ENCODE results near the gene NIPA2. TPM values are rescaled to one million over a fixed set of nuclear protein-coding genes. Genes with fewer than 3 reads are reported as not detected.

Gene NIPA2
- total RNA-seq, 2 donors from 2014 or later, result 72.2 to 99.5 TPM

DNA sequence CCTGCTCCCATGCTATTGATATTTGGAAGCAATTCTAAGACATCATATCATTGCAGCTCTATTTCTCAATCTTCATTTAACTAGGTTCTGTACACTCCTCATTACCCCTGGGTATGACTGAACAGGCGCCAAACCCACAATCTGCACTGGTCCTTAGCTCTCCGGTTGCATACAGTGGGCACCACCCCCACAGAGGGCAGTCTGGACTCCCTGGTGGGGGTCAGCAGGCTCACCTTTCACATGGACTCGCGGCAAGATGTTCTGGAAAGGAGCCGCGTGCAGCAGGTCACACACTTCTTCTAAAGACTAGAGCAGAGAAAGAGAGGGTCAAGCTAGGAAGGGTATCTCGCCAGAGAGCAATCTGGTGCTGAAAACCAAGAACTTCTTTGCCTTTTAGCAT, 36.5 kb downstream of the NIPA2 start:
- Histone ChIP-seq H3K9ac (ENCODE audit: low read depth in 2 of 2, low read length in 2 of 2) (no peak overlapping the region), H3K27ac (no peak overlapping the region), H3K27me3 (no peaks in the 10 kb centered on the region), H3K4me3 (no peak overlapping the region), H3K9me3 (no peaks in the 10 kb centered on the region), H3K4me1 (no peaks in the 10 kb centered on the region), H3K36me3 (no peaks in the 10 kb centered on the region)
- intact Hi-C loops (cut with DNase I), result no loop called here
- TF ChIP-seq, protein P1, sequence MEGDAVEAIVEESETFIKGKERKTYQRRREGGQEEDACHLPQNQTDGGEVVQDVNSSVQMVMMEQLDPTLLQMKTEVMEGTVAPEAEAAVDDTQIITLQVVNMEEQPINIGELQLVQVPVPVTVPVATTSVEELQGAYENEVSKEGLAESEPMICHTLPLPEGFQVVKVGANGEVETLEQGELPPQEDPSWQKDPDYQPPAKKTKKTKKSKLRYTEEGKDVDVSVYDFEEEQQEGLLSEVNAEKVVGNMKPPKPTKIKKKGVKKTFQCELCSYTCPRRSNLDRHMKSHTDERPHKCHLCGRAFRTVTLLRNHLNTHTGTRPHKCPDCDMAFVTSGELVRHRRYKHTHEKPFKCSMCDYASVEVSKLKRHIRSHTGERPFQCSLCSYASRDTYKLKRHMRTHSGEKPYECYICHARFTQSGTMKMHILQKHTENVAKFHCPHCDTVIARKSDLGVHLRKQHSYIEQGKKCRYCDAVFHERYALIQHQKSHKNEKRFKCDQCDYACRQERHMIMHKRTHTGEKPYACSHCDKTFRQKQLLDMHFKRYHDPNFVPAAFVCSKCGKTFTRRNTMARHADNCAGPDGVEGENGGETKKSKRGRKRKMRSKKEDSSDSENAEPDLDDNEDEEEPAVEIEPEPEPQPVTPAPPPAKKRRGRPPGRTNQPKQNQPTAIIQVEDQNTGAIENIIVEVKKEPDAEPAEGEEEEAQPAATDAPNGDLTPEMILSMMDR (IDR thresholded peaks at IDR 0.05), result no peak
- no peak for DNase-seq

DNA sequence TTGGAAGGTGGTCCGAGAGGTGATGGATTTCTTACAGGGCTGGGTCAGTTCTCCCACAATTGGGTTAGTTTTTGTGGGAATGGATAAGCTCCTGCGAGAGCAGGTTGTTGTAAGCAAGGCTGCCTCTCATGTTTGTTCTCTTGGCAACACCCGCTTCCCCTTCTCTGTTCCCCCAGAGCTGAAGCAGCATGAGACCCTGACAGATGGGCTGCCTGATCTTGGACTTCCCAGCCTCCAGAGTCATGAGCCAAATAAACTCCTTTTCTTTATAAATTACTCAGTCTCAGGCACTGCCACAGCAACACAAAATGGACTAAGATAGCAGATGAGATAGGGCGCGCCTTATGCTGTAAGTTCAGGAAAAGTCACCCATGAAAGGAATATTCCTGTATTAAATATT, 38.7 kb downstream of the NIPA2 start:
- H3K9me3 ChIP-seq, result no peaks in the 10 kb centered on the region
- no peak for DNase-seq
- no peaks in the 10 kb centered on the region for H3K4me1 ChIP-seq
- TF ChIP-seq, protein P1 (IDR thresholded peaks at IDR 0.05), result no peak
- no peak overlapping the region for H3K9ac ChIP-seq (ENCODE audit: low read depth in 2 of 2, low read length in 2 of 2)
- H3K27me3 ChIP-seq, result no peaks in the 10 kb centered on the region
- H3K27ac ChIP-seq, result no peak overlapping the region
- intact Hi-C loops (cut with DNase I), result no loop called here
- H3K4me3 ChIP-seq, result no peak overlapping the region
- H3K36me3 ChIP-seq, result no peaks in the 10 kb centered on the region

DNA sequence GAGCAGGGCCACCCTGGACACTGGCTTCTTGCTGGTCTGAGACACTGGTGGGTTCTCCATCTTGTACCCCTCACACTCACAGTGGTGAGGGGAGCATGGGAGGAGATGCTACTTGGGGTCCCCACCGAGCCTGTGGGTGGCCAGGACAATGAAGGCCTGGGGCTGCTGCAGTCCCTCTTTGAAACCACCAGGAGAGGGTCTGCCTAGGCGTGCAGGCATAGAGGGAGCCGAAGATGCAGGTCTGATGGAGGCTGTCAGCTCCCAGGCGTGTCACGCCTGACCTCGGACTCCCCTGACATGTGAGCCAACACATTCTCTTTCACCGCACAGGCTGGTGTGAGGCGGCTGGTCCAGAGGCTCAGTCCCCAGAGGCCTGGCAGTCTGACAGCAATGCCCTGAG, 39.1 kb downstream of the NIPA2 start:
- intact Hi-C loops (cut with DNase I), result no loop called here
- H3K4me1 ChIP-seq, result no peaks in the 10 kb centered on the region
- no peaks in the 10 kb centered on the region for H3K36me3 ChIP-seq
- H3K27ac ChIP-seq, result no peak overlapping the region
- no peak overlapping the region for H3K4me3 ChIP-seq
- no peak overlapping the region for H3K9ac ChIP-seq (ENCODE audit: low read depth in 2 of 2, low read length in 2 of 2)
- H3K9me3 ChIP-seq, result no peaks in the 10 kb centered on the region
- no peaks in the 10 kb centered on the region for H3K27me3 ChIP-seq
- TF ChIP-seq, protein P1 (IDR thresholded peaks at IDR 0.05), result no peak
- DNase-seq, result no peak

DNA sequence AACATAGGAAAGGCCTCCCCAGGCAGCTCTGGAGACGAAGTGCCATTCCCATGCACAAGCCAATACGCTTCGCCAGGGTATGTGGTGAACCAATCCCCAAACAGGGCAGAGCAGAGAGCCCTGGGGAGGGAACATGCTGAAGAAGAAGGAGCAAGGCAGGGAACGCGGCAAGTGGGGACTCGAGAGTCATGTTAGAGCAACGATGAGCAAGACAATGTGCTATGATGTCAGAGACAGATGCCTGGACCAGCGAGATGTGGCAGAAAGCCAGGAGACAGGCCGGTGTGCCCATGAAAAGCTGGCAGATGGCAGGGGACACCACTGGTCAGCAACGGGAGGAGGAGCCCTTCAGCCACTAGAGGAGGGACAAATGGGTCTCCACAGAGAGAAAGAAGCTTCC, 39.6 kb downstream of the NIPA2 start:
- TF ChIP-seq, protein P1 (IDR thresholded peaks at IDR 0.05), result no peak
- H3K4me3 ChIP-seq, result no peak overlapping the region

DNA sequence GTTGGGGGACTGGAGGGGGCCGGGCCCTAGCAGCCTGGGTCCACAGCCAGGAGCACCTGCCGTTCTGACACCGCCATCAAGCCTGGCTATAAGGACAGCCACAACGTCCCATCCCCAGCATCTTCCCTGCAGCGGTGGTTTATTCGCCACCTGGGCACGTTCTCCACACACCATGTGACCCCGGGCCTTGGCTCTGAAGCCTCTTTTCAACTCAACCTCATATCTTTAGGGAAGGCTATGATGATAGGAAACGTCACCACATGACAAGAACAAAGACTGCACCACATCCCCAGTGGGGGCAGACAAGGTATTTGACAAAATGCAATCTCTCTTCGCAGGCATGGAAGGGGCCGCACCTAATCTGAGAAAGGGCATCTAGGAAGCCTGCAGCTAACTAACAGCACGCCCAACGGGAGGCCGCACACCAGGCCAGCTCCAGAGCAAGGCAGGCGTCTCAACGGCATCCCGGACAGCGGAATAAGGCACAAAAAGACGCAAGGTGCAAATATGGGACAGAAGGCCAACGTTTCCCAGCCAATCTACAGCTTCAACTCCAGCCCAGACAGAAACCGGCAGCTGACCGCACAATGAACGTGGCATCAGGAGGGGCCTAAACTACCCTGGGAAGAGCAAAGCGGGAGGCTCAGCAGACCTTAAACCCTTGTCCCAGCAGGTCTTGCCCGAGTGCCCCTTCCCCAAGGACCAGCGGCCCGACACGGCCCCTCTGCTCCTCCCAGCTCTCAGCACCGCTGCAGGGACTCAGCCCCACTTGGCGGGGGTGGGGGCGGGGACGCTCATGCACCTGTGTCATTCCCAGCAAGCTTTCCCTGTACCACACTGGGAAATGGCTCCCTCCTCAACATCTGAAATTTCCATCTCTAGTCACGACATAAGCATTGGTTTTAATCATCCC, 41.9 kb downstream of the NIPA2 start:
- no peaks in the 10 kb centered on the region for H3K27me3 ChIP-seq
- TF ChIP-seq, protein P1 (IDR thresholded peaks at IDR 0.05), result no peak
- intact Hi-C loops (cut with DNase I), result no loop called here
- H3K9me3 ChIP-seq, result no peaks in the 10 kb centered on the region
- H3K4me3 ChIP-seq, result no peak overlapping the region
- H3K9ac ChIP-seq (ENCODE audit: low read depth in 2 of 2, low read length in 2 of 2), result no peak overlapping the region
- H3K27ac ChIP-seq, result no peak overlapping the region
- H3K4me1 ChIP-seq, result peaks cover 4% of the 10 kb centered on the region
- no peak for DNase-seq
- H3K36me3 ChIP-seq, result no peaks in the 10 kb centered on the region

More for the DNA sequence above, 39.6 kb downstream of the NIPA2 start:
- Histone ChIP-seq H3K9me3 (no peaks in the 10 kb centered on the region), H3K27ac (no peak overlapping the region), H3K36me3 (no peaks in the 10 kb centered on the region), H3K4me1 (no peaks in the 10 kb centered on the region), H3K9ac (ENCODE audit: low read depth in 2 of 2, low read length in 2 of 2) (no peak overlapping the region), H3K27me3 (no peaks in the 10 kb centered on the region)
- intact Hi-C loops (cut with DNase I), result no loop called here
- no peak for DNase-seq
